Neural cell (in vitro differentiated cells): Measurements from ENCODE around the gene SNX17. TPM values are rescaled to one million over a fixed set of nuclear protein-coding genes. Genes with fewer than 3 reads are reported as not detected.

ENCODE experiments used
- H2AFZ ChIP-seq: fragments of 200-600, 300-800 bp; sonication (generic), shearing (Covaris generic); 2 replicates; pipeline ENCODE4 v1.6.0; 2014; ENCODE audit warnings: low read depth, mild to moderate bottlenecking, antibody characterized with exemption, low read length, moderate library complexity
- H3F3A ChIP-seq: fragments of 200-600 bp; shearing (Covaris generic); 2 replicates; pipeline ENCODE4 v1.6.1; 2016; ENCODE audit warnings: mild to moderate bottlenecking, moderate library complexity, mixed read lengths, antibody characterized with exemption, low read length; ENCODE audit not compliant: insufficient read depth, poor library complexity, severe bottlenecking
- H3K27ac ChIP-seq: fragments of 200-600, 300-800 bp; sonication (generic), shearing (Covaris generic); 2 replicates; pipeline ENCODE4 v1.5.1; 2014; ENCODE audit warnings: mild to moderate bottlenecking, low read length, moderate library complexity
- H3K27me3 ChIP-seq: fragments of 300-800, 200-600 bp; sonication (generic), shearing (Covaris generic); 2 replicates; pipeline ENCODE4 v1.6.0; 2014; ENCODE audit warnings: mild to moderate bottlenecking, low read depth, low read length, moderate library complexity; ENCODE audit not compliant: insufficient read depth
- H3K36me3 ChIP-seq: fragments of 300-800, 200-600 bp; sonication (generic), shearing (Covaris generic); 2 replicates; pipeline ENCODE4 v1.5.1; 2014; ENCODE audit warnings: mild to moderate bottlenecking, antibody characterized with exemption, low read length, moderate library complexity; ENCODE audit not compliant: insufficient read depth
- H3K4me2 ChIP-seq: fragments of 300-800, 200-600 bp; sonication (generic), shearing (Covaris generic); 2 replicates; pipeline ENCODE4 v1.6.0; 2014; ENCODE audit warnings: mild to moderate bottlenecking, low read length
- H3K4me3 ChIP-seq: fragments of 300-800, 200-600 bp; sonication (generic), shearing (Covaris generic); 2 replicates; pipeline ENCODE4 v1.5.1; 2014; ENCODE audit warnings: mild to moderate bottlenecking, low read length, moderate library complexity
- H3K79me2 ChIP-seq: fragments of 200-600 bp; shearing (Covaris generic); replicated peaks from 2 replicates; pipeline ENCODE4 v1.6.0; 2014; ENCODE audit warnings: mild to moderate bottlenecking, low read length, moderate library complexity; ENCODE audit not compliant: insufficient read depth
- H3K9ac ChIP-seq: fragments of 300-800, 200-600 bp; sonication (generic), shearing (Covaris generic); 2 replicates; pipeline ENCODE4 v1.6.1; 2016; ENCODE audit warnings: mild to moderate bottlenecking, low read length, mixed read lengths
- H3K9me2 ChIP-seq: fragments of 200-600 bp; shearing (Covaris generic); 2 replicates; pipeline ENCODE4 v1.6.1; 2016; ENCODE audit warnings: mild to moderate bottlenecking, low read length, mixed read lengths; ENCODE audit not compliant: insufficient read depth
- H3K9me3 ChIP-seq: fragments of 200-600, 300-800 bp; sonication (generic), shearing (Covaris generic); 2 replicates; pipeline ENCODE4 v1.6.1; 2016; ENCODE audit warnings: mild to moderate bottlenecking, mixed run types, low read length, moderate library complexity, mixed read lengths
- H4K20me1 ChIP-seq: fragments of 200-600 bp; shearing (Covaris generic); 2 replicates; pipeline ENCODE4 v1.6.1; 2016; ENCODE audit warnings: mild to moderate bottlenecking, mixed run types; ENCODE audit not compliant: insufficient read depth
- CTCF ChIP-seq: fragments of 450-650 bp; IDR thresholded peaks from 2 replicates; pipeline ENCODE4 v1.5.1; 2014; ENCODE audit warnings: antibody characterized with exemption, mild to moderate bottlenecking, moderate library complexity; ENCODE audit not compliant: poor library complexity, severe bottlenecking
- EP300 ChIP-seq: fragments of 450-650 bp; conservative IDR thresholded peaks from 2 replicates; pipeline ENCODE4 v1.6.1; 2014; ENCODE audit warnings: antibody characterized with exemption, mild to moderate bottlenecking, moderate library complexity; ENCODE audit not compliant: poor library complexity, severe bottlenecking
- EZH2 ChIP-seq: fragments of 200-600, 300-800 bp; shearing (Covaris generic), sonication (generic); IDR thresholded peaks from 2 replicates; pipeline ENCODE4 v1.6.1; 2014; ENCODE audit warnings: antibody characterized with exemption, low read length, borderline replicate concordance, mild to moderate bottlenecking; ENCODE audit not compliant: insufficient read depth, poor library complexity, severe bottlenecking
- MXI1 ChIP-seq: fragments of 450-650 bp; conservative IDR thresholded peaks from 2 replicates; pipeline ENCODE4 v1.6.1; 2014; ENCODE audit warnings: antibody characterized with exemption, mild to moderate bottlenecking; ENCODE audit not compliant: poor library complexity, severe bottlenecking
- POLR2AphosphoS5 ChIP-seq: IDR thresholded peaks from 2 replicates; pipeline ENCODE4 v1.6.1; 2012
- RAD21 ChIP-seq: fragments of 450-650 bp; conservative IDR thresholded peaks from 2 replicates; pipeline ENCODE4 v1.6.1; 2014; ENCODE audit warnings: antibody characterized with exemption, mild to moderate bottlenecking, moderate library complexity
- REST ChIP-seq: IDR thresholded peaks from 2 replicates; pipeline ENCODE4 v1.6.1; 2012; ENCODE audit warnings: borderline replicate concordance
- SMC3 ChIP-seq: fragments of 450-650 bp; conservative IDR thresholded peaks from 2 replicates; pipeline ENCODE4 v1.6.1; 2014; ENCODE audit warnings: antibody characterized with exemption, mild to moderate bottlenecking, moderate library complexity; ENCODE audit not compliant: poor library complexity
- TAF1 ChIP-seq: IDR thresholded peaks from 2 replicates; pipeline ENCODE4 v1.6.1; 2012; ENCODE audit warnings: low read depth
- polyA plus RNA-seq: library from polyadenylated mRNA; depleted of rRNA; stranded (reverse); fragments of >200 nt; gene quantifications from 2 replicates; pipeline ENCODE4 v1.2.3, GENCODE V29; 2014

SNX17 gene
- polyA plus RNA-seq, 1 donor from 2014 or later, result 69.8 TPM

GRCh38 chr2:27416151-27416550 lies 45.7 kb downstream of the SNX17 start:
- TF ChIP-seq EZH2 (no peak), EP300 (no peak), CTCF (no peak), TAF1 (no peak), POLR2AphosphoS5 (no peak)
- H3F3A ChIP-seq, result no peaks in the 10 kb centered on the region
- H3K4me2 ChIP-seq, result no peak overlapping the region
- H3K9me3 ChIP-seq, result no peaks in the 10 kb centered on the region
- H3K4me3 ChIP-seq, result no peak overlapping the region
- H2AFZ ChIP-seq, result no peak overlapping the region
- H3K79me2 ChIP-seq, result no peaks in the 10 kb centered on the region
- no peaks in the 10 kb centered on the region for H3K9me2 ChIP-seq
- H3K9ac ChIP-seq, result no peak overlapping the region
- no peaks in the 10 kb centered on the region for H3K27me3 ChIP-seq
- H3K36me3 ChIP-seq, result no peaks in the 10 kb centered on the region
- no peaks in the 10 kb centered on the region for H4K20me1 ChIP-seq
- H3K27ac ChIP-seq, result no peak overlapping the region

- no peaks in the 10 kb centered on the region for H3K9me2 ChIP-seq
- no peaks in the 10 kb centered on the region for H3K79me2 ChIP-seq
- no peaks in the 10 kb centered on the region for H4K20me1 ChIP-seq
- no peaks in the 10 kb centered on the region for H3F3A ChIP-seq
- TF ChIP-seq EZH2 (no peak), TAF1 (no peak), CTCF (no peak), REST (no peak), POLR2AphosphoS5 (no peak), RAD21 (no peak), EP300 (no peak), MXI1 (no peak), SMC3 (no peak)
- no peaks in the 10 kb centered on the region for H3K9me3 ChIP-seq
- no peaks in the 10 kb centered on the region for H3K27me3 ChIP-seq
- no peak overlapping the region for H2AFZ ChIP-seq
- no peaks in the 10 kb centered on the region for H3K36me3 ChIP-seq
- H3K4me3 ChIP-seq, result no peak overlapping the region
- no peak overlapping the region for H3K27ac ChIP-seq
- no peak overlapping the region for H3K4me2 ChIP-seq
- no peak overlapping the region for H3K9ac ChIP-seq
These were observed 50.6 kb downstream of the SNX17 start for GRCh38 chr2:27420996-27421395.
